Neural crest cell (in vitro differentiated cells): ENCODE data around the gene INTS11. TPM values are rescaled to one million over a fixed set of nuclear protein-coding genes. Genes with fewer than 3 reads are reported as not detected.

Experiments used
- DNase-seq: peaks from one replicate; pipeline ENCODE4 v3.0.0; 2021; ENCODE audit warnings: low read depth, mixed read lengths, low spot score
- H3K27ac Mint-ChIP-seq: one replicate; pipeline ENCODE4 v1.8.0; 2021; ENCODE audit warnings: mild to moderate bottlenecking, mixed read lengths; ENCODE audit not compliant: unreplicated experiment
- H3K27me3 Mint-ChIP-seq: 2 replicates; pipeline ENCODE4 v1.8.0; 2021; ENCODE audit warnings: low read depth, mild to moderate bottlenecking, mixed read lengths
- H3K36me3 Mint-ChIP-seq: 2 replicates; pipeline ENCODE4 v1.8.0; 2021; ENCODE audit warnings: low read depth, mild to moderate bottlenecking, mixed read lengths
- H3K4me1 Mint-ChIP-seq: 2 replicates; pipeline ENCODE4 v1.8.0; 2021; ENCODE audit warnings: mixed read lengths
- H3K4me3 Mint-ChIP-seq: one replicate; pipeline ENCODE4 v1.8.0; 2021; ENCODE audit warnings: mild to moderate bottlenecking, mixed read lengths
- H3K9me3 Mint-ChIP-seq: 2 replicates; pipeline ENCODE4 v1.8.0; 2021; ENCODE audit warnings: mixed read lengths
- CTCF ChIP-seq: fragments of 200-600 bp; sonication (generic); conservative IDR thresholded peaks from 2 replicates; pipeline ENCODE4 v1.5.0; 2021; ENCODE audit warnings: antibody characterized with exemption, mild to moderate bottlenecking
- total RNA-seq: library from RNA; stranded (reverse); gene quantifications from 2 replicates; pipeline ENCODE4 v1.2.1, GENCODE V29; 2021

INTS11 gene
- total RNA-seq, 1 donor from 2014 or later, result 160 TPM

DNA sequence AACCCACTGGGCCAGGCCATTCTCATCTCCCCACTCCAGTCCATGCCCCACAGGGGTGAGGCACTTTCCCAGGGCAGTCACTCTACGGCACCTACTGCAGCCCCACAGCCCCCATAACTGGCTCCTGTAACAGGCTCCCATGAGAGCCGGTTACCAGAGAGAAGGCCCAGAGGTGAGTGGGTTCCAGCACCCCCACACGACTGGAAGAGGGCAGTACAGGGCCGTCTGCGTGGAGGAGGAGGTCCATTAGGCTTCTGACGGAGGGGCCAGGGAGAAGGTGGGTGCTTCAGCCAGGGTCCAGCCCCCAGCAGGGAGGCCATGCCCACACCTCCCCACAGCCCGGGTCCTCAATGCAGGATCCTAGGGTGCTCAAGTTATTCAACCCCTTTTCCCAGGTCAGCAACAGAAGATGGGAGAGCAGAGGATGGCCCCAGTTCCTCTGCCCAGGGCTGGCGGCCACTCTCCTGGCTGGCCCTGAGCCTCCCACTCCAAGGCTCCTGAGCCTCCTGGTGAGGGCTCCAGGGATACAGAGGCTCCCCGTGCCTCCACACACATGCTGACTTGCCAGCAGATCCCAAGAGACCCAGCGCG, 18.3 kb downstream of the INTS11 start:
- Mint-ChIP-seq H3K27ac (no peak overlapping the region), H3K9me3 (no peaks in the 10 kb centered on the region), H3K36me3 (no peaks in the 10 kb centered on the region), H3K27me3 (no peaks in the 10 kb centered on the region), H3K4me3 (peak overlapping the region; percentile 90), H3K4me1 (peaks cover 24% of the 10 kb centered on the region)
- no peak for DNase-seq
- TF ChIP-seq CTCF, result no peak

DNA sequence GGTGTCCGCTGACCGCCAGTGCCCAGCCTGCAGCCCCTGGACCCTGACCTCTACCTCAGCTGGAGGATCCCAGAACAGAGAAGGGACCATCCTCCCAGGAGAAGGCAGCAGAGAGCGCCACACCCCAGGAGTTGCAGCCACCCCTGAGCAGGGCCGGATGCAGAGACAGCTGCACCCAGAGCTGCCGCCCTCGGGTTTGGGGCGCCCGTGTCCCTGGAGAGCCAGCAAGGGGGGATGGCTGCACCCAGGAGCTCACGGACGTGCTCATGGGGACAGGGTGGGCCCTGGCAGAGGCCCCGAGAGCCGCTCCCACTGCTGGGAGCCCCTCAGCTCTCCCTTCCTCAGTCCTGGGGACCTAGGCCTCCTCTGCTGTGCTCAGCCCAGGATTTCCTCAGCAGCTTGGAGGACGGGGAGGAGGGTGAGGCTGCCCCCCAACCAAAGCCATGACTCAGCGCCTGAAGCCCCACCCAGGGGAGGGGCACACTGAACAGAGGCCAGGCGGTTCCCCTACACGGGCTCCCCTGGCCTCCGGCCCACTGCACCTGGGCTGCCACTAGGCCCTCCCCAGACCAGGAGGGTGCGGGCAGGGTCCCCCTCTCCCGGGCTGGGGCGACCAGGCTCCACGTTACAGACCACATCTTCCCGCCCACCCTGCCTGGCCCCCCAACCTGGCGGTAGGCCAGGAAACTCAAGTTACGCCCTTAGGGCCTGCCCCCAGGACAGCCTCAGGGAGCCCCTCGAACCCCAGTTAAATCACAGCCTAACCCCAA, 19.0 kb downstream of the INTS11 start:
- no peak for TF ChIP-seq CTCF
- Mint-ChIP-seq H3K4me1 (peaks cover 24% of the 10 kb centered on the region), H3K27me3 (no peaks in the 10 kb centered on the region), H3K36me3 (no peaks in the 10 kb centered on the region), H3K9me3 (no peaks in the 10 kb centered on the region), H3K27ac (peak overlapping the region; percentile 86), H3K4me3 (peak overlapping the region; percentile 90)
- DNase-seq, result no peak

DNA sequence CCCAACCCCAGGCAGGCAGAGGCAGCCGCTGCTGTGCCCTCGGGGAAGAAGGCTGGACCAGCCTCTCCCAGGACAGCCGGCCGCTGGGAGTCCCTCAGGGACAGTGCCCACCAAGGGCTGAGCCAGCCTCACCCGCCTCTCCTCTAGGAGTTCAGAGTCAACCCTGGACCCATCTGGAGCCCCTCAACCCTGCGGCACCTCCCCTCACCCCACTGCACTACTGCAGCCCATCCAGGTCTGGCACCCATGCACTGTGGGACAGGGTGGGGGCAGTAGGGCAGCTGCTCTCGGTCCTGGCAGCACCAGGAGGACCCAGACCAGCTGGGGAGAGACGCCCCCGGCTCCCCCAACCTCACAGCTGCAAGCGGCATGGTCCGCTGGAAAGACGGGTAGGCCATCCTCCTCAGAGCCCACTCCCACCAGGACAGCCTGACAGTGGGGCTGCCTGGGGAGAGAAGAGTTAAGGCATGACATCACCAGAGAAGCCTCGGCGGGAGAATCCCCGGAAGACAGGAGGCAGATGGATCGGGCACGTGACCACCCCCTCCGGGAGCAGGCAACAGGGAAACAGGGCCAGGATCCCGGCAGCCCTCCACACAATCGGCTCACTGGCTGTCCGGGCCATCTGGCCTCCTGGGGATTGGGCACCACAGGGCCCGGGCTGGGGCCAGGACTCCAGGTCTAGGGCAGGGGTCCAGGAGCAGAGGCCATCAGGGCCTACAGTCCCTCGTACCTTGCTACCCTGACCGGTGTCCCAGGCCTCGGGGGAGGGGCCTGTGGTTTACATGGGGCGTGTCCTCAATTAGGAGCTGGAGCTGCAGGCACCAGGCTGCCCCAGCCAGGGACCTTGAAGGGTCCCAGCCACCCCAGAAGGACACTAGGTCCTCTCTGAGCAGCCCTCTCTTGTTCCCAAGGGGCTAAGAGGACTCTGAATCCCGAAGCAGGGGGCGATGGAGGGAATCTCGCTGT, 19.8 kb downstream of the INTS11 start:
- no peak for TF ChIP-seq CTCF
- Mint-ChIP-seq H3K27ac (peak overlapping the region; percentile 86), H3K4me1 (peaks cover 24% of the 10 kb centered on the region), H3K4me3 (peak overlapping the region; percentile 87), H3K27me3 (no peaks in the 10 kb centered on the region), H3K36me3 (no peaks in the 10 kb centered on the region), H3K9me3 (no peaks in the 10 kb centered on the region)
- DNase-seq, result peak; percentile 64

- TF ChIP-seq CTCF, result no peak
- Mint-ChIP-seq H3K9me3 (no peaks in the 10 kb centered on the region), H3K4me3 (no peak overlapping the region), H3K4me1 (peaks cover 24% of the 10 kb centered on the region), H3K27ac (no peak overlapping the region), H3K36me3 (no peaks in the 10 kb centered on the region), H3K27me3 (no peaks in the 10 kb centered on the region)
- DNase-seq, result no peak
Measured at GRCh38 chr1:1303736-1304135, 20.7 kb downstream of the INTS11 start.

DNA sequence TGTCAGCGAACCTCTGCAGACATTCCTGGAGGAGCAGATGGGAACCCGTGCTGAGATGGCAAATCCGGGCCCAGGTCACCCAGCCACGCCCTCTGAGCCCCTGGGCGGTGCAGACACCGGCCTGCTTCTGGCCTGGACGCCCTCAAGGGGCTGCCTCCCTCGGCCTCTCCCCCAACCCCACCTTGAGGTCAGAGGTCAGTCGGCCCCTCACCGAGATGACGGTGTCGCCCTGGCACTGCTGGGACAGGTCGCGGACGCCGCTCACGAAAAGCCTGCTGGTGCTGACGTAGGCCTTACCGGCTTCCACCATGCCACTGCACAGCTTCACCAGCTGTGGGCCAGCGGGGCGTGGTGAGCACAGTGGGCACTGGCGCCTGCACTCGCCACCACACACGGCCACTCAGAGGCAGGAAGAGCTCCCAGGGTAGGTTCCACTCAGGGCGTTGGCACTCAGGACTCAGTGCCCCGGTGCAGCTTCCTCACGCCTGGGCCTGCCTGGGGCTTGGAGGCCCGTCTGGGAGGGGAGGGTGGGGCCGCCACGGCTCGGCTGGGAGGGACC, 21.4 kb downstream of the INTS11 start:
- H3K36me3 Mint-ChIP-seq, result no peaks in the 10 kb centered on the region
- no peak for DNase-seq
- no peaks in the 10 kb centered on the region for H3K27me3 Mint-ChIP-seq
- no peaks in the 10 kb centered on the region for H3K9me3 Mint-ChIP-seq
- no peak for TF ChIP-seq CTCF
- H3K4me1 Mint-ChIP-seq, result peaks cover 24% of the 10 kb centered on the region
- H3K4me3 Mint-ChIP-seq, result no peak overlapping the region
- H3K27ac Mint-ChIP-seq, result no peak overlapping the region
